ENCODE results near the gene TNS3.

Gene TNS3

GRCh38 chr7:47300472-47301104 lies 281.3 kb downstream of the TNS3 start:
- no peak for DNase-seq
- Histone ChIP-seq H3K9me3 (ENCODE audit: severe bottlenecking) (no peaks in the 10 kb centered on the region), H3K4me3 (ENCODE audit: low read depth, low read length) (no peak overlapping the region), H3K27ac (no peak overlapping the region), H3K36me3 (no peaks in the 10 kb centered on the region), H3K27me3 (ENCODE audit: insufficient read depth, low read depth, severe bottlenecking) (no peaks in the 10 kb centered on the region)
- no peak for TF ChIP-seq CTCF (IDR thresholded peaks at IDR 0.05; ENCODE audit: low read depth, low read length)

GRCh38 chr7:47299496-47299895 lies 282.4 kb downstream of the TNS3 start:
- no peak for TF ChIP-seq CTCF (IDR thresholded peaks at IDR 0.05; ENCODE audit: low read depth, low read length)
- Histone ChIP-seq H3K9me3 (ENCODE audit: severe bottlenecking) (no peaks in the 10 kb centered on the region), H3K27me3 (ENCODE audit: insufficient read depth, low read depth, severe bottlenecking) (no peaks in the 10 kb centered on the region), H3K36me3 (no peaks in the 10 kb centered on the region), H3K27ac (no peak overlapping the region), H3K4me3 (ENCODE audit: low read depth, low read length) (no peak overlapping the region)
- no peak for DNase-seq

- Histone ChIP-seq H3K27me3 (ENCODE audit: insufficient read depth, low read depth, severe bottlenecking) (no peaks in the 10 kb centered on the region), H3K36me3 (no peaks in the 10 kb centered on the region), H3K9me3 (ENCODE audit: severe bottlenecking) (no peaks in the 10 kb centered on the region), H3K4me3 (ENCODE audit: low read depth, low read length) (no peak overlapping the region), H3K27ac (no peak overlapping the region)
- no peak for DNase-seq
- no peak for TF ChIP-seq CTCF (IDR thresholded peaks at IDR 0.05; ENCODE audit: low read depth, low read length)
Measured at GRCh38 chr7:47298636-47299035, 283.3 kb downstream of the TNS3 start.

GRCh38 chr7:47297120-47297519 lies 284.8 kb downstream of the TNS3 start:
- H3K27me3 ChIP-seq (ENCODE audit: insufficient read depth, low read depth, severe bottlenecking) = no peaks in the 10 kb centered on the region
- H3K36me3 ChIP-seq = no peaks in the 10 kb centered on the region
- H3K27ac ChIP-seq = no peak overlapping the region
- no peak for DNase-seq
- H3K4me3 ChIP-seq (ENCODE audit: low read depth, low read length) = no peak overlapping the region
- TF ChIP-seq CTCF (IDR thresholded peaks at IDR 0.05; ENCODE audit: low read depth, low read length) = no peak
- H3K9me3 ChIP-seq (ENCODE audit: severe bottlenecking) = no peaks in the 10 kb centered on the region

GRCh38 chr7:47295606-47296005 lies 286.3 kb downstream of the TNS3 start:
- H3K9me3 ChIP-seq (ENCODE audit: severe bottlenecking) = no peaks in the 10 kb centered on the region
- no peaks in the 10 kb centered on the region for H3K36me3 ChIP-seq
- H3K4me3 ChIP-seq (ENCODE audit: low read depth, low read length) = no peak overlapping the region
- no peak overlapping the region for H3K27ac ChIP-seq
- no peak for DNase-seq
- no peaks in the 10 kb centered on the region for H3K27me3 ChIP-seq (ENCODE audit: insufficient read depth, low read depth, severe bottlenecking)
- TF ChIP-seq CTCF (IDR thresholded peaks at IDR 0.05; ENCODE audit: low read depth, low read length) = no peak
